DMS79 treated with DMSO at 0.1 percent for 48 hours (cell line): ENCODE measurements around the gene SAFB2.

ENCODE experiments used
- DNase-seq: peaks from one replicate; lab custom pipeline; 2025; lab: John Stamatoyannopoulos, UW

SAFB2 gene

GRCh38 chr19:5622465-5623396, at the start of gene SAFB2, which contains the start of gene SAFB:
TSS of gene SAFB2 (minus strand) at chr19:5622776. CDS start at chr19:5622715, 61 bp downstream.
TSS of gene SAFB (plus strand) at chr19:5623083. CDS start at chr19:5623206, 123 bp downstream.
- peak; percentile 96 for DNase-seq

DNA sequence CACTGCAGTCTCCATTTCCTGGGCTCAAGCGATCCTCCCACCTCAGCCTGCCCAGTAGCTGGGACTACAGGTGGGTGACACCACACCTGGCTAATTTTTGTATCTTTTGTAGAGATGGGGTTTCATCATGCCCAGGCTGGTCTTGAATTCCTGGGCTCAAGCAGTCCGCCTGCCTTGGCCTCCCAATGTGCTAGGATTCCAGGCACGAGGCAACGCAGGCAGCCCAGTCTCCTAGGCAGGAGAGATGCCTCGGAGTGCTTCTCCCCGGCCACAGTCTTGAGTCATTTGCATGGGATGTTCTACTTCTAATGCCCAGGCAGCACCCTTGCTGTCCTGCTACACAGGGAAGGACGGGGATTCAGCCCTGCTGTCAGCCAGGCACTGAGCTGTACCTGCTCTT, 49.0 kb upstream of the SAFB2 start:
- DNase-seq: no peak

- DNase-seq: no peak
Measured at GRCh38 chr19:5669212-5669611, 46.6 kb upstream of the SAFB2 start.

DNA sequence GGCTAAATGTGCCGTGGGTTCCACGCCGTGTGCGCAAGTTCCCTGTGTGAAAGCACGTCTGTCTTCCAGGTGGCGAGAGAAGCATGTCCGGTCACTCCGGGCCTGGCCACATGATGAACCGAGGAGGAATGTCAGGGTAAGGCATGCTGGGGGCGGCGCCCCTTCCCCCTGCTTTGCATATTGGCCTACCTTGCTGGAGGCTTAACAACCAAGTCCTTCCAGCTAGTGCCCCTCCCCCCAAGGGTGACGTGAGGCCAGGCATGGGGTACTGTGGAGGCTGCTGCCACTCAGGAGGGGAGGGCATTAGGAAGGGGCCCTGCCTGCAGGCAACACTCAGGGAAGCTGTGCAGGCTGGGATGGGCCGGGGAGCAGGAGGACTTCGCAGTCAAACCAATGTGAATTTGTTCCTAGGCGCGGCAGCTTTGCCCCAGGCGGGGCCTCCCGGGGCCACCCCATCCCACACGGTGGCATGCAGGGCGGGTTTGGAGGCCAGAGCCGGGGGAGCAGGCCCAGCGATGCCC, 45.2 kb upstream of the SAFB2 start:
- DNase-seq: no peak

GRCh38 chr19:5666921-5667610, 44.5 kb upstream of the SAFB2 start:
- no peak for DNase-seq

- no peak for DNase-seq
Measured at GRCh38 chr19:5665781-5666513, 43.4 kb upstream of the SAFB2 start.

- no peak for DNase-seq
Measured at GRCh38 chr19:5664515-5664914, 41.9 kb upstream of the SAFB2 start.

GRCh38 chr19:5663904-5664303, 41.3 kb upstream of the SAFB2 start:
- no peak for DNase-seq

DNA sequence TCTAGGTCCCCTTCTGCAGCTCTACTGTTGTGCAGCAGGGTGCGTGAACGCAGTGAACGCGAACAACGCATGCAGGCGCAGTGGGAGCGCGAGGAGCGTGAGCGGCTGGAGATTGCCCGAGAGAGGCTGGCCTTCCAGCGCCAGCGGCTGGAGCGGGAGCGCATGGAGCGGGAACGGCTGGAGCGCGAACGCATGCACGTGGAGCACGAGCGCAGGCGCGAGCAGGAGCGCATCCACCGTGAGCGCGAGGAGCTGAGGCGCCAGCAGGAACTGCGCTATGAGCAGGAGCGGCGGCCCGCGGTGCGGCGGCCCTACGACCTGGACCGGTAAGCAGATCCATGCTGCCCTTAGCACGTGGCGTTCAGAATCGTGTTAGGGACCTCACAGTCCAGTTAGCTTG, 38.9 kb upstream of the SAFB2 start:
- no peak for DNase-seq

- DNase-seq: no peak
Measured at GRCh38 chr19:5655412-5655811, 32.8 kb upstream of the SAFB2 start.

DNA sequence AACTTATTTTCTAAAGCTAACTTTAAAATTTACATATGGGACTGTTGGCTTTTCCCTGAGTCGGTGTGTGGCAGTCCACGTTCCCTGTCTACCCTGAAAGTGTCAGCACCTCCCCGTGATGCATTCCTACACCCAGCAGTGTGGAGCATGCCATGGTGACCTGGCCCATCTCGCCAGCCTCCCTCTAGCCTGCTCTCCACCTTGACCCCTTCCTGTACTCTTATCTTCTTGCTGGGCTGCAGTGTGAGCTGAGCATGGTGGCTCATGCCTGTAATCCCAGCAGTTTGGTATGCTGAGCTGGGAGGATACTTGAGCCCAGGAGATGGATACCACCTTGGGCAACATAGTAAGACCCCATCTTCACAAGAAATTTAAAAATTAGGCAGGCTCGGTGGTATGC, 32.4 kb upstream of the SAFB2 start:
- no peak for DNase-seq

DNA sequence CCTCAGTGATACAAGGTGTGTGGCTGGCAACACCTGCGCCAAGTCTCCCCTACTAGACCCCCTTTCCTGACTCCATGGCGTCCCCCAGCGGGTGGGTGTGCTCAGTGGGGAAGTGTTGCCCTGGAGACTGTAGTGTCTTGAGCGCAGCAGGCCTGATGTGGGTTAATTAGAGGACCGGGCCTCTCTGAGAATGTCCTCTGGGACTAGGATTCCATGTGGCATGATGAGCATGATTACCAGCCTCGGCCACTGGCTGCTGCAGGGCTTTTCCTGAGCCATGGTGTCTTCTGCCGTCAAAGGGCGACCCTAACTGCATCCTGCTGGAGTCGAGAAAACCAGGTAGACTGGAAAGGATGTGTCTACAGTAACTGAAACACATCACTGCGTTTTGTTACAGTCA, 29.7 kb upstream of the SAFB2 start:
- DNase-seq: no peak

DNA sequence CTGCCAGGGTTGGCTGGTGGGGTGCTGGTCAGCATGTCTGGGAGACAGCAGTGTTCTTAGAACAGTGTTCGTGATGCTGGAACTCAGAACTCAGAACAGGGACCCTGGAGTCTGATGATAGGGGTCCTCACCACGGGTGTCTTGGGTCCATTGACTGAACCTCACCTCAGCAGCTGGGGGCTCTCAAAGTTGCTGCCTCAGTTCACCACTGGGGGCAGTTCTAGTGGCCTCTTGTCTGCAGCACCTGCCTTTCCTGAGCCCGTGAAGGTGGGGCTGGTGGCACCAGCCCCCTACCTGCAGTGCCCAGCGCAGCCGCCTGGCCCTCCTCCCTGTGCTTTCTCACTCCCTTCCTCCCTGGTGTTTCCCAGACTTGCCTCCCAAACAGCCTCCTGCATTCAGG, 28.8 kb upstream of the SAFB2 start:
- DNase-seq: no peak

GRCh38 chr19:5648464-5648863, 25.9 kb upstream of the SAFB2 start:
- DNase-seq: no peak

- DNase-seq: no peak
Measured at GRCh38 chr19:5646703-5647102, 24.1 kb upstream of the SAFB2 start.

GRCh38 chr19:5645409-5645808, 22.8 kb upstream of the SAFB2 start:
- DNase-seq: no peak

GRCh38 chr19:5644037-5644436, 21.5 kb upstream of the SAFB2 start:
- DNase-seq: no peak

DNA sequence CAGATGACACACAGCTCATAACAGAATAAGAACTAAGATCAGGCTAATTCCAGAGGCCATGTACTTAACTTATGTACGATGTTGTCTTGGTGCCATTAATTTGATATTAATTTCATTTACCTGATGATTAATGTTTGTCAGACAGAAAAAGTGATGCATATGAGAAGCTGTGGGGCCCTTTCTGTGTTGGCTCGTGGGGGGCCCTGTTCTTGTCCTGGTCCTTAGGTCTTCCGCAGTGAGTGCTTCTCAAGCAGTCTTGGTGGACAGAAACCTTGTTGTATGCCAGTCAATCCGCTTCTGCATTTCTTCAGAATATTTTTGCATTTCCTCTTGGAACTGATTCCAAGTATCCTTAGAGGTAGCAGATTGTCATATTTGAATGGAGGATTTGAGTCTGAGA, 20.5 kb upstream of the SAFB2 start:
- no peak for DNase-seq

DNA sequence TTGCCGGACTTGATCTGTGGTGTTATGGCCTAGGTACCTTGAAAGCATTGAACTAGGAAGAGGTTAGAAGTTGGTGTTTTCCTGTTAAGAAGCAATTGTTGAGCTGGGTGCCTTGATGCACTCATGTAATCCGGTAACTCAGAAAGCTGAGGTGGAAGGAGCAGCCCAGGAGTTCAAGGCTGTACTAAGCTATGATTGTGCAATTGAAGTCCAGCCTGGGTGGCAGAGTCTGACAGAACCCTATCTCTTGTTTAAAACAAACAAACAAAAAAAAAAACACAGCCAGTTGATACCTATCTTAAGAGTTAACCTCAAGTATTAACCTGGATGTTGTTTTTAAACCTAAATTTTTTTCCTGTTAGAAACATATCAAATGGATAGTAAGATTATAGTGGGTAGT, 19.6 kb upstream of the SAFB2 start:
- no peak for DNase-seq

- no peak for DNase-seq
Measured at GRCh38 chr19:5641171-5641570, 18.6 kb upstream of the SAFB2 start.

DNA sequence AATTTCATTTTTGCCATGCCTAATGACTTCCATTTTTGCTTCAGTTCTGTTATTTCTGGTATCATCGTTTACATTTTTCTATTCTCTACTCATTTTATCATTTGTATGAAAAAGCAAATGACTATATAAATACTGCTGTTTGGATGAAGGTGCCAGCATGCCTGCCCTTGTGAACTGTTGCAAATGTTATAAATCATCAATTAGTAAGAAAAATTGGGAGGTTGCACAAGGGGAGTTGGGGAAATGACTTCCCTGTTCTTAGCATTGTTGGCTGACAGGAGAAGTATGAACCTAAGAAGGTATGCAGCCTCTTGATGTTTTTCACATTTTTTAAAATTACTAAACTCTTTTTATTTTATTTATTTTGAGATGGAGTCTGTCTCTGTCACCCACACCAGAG, 15.4 kb upstream of the SAFB2 start:
- DNase-seq: no peak

GRCh38 chr19:5635427-5635826, 12.9 kb upstream of the SAFB2 start:
- no peak for DNase-seq
